Activated CD4-positive, alpha-beta T cell treated with anti-CD3 and anti-CD28 coated beads for 36 hours (primary cell): Measurements from ENCODE around the gene GASK1A. TPM values are rescaled to one million over a fixed set of nuclear protein-coding genes. Genes with fewer than 3 reads are reported as not detected.

Source experiments
- ATAC-seq: fragments of 200-7000 bp; cut with Tn5 transposase; one replicate; pipeline ENCODE4 v1.10.0; 2021; ENCODE audit warnings: mild to moderate bottlenecking, moderate library complexity
- CTCF ChIA-PET: fragments of 350-600 bp; sonication (Branson Sonifier 250); formaldehyde crosslinking; loops from one replicate; lab custom pipeline; 2021; ENCODE audit warnings: antibody characterized with exemption; lab: Charles Lee
- POLR2A ChIA-PET: fragments of 350-600 bp; sonication (Branson Sonifier 250); formaldehyde crosslinking; loops from one replicate; lab custom pipeline; 2021; ENCODE audit warnings: antibody characterized with exemption, inconsistent platforms; lab: Charles Lee
- DNase-seq: peaks from one replicate; pipeline ENCODE4 v3.0.0-alpha.2; 2020
- H3K27ac Mint-ChIP-seq: one replicate; pipeline ENCODE4 v1.8.0; 2021; ENCODE audit warnings: mixed read lengths
- H3K27me3 Mint-ChIP-seq: one replicate; pipeline ENCODE4 v1.8.0; 2021; ENCODE audit warnings: mixed read lengths
- H3K36me3 Mint-ChIP-seq: one replicate; pipeline ENCODE4 v1.8.0; 2021; ENCODE audit warnings: low read depth, mixed read lengths
- H3K4me1 Mint-ChIP-seq: one replicate; pipeline ENCODE4 v1.8.0; 2021; ENCODE audit warnings: mixed read lengths
- H3K4me3 Mint-ChIP-seq: one replicate; pipeline ENCODE4 v1.8.0; 2021; ENCODE audit warnings: mild to moderate bottlenecking, moderate library complexity, mixed read lengths
- H3K9me3 Mint-ChIP-seq: one replicate; pipeline ENCODE4 v1.8.0; 2021; ENCODE audit warnings: low read depth, mixed read lengths
- intact Hi-C, 2 experiments: fragments of 100-400 bp; cut with DNase I in 1 of 2; cut with micrococcal nuclease in 1 of 2; formaldehyde crosslinking; loops; one replicate each; pipeline versions ENCODE4 v1.14.2 to v1.15.1; 2022 to 2024; cut with DNase I, micrococcal nuclease
- total RNA-seq, 2 experiments: library from RNA; stranded (reverse); gene quantifications; one replicate each; pipeline ENCODE4 v1.2.3, GENCODE V29; 2021

GASK1A gene
- total RNA-seq, 2 experiments from 2014 or later = not detected

- no peaks in the 10 kb centered on the region for H3K27me3 Mint-ChIP-seq
- POLR2A ChIA-PET = no interaction called here
- CTCF ChIA-PET = no interaction called here
- DNase-seq (no peak), ATAC-seq (no peak)
- intact Hi-C loops = no loop called here
- H3K4me1 Mint-ChIP-seq = no peaks in the 10 kb centered on the region
- H3K27ac Mint-ChIP-seq = no peak overlapping the region
- no peaks in the 10 kb centered on the region for H3K36me3 Mint-ChIP-seq
- H3K9me3 Mint-ChIP-seq = no peaks in the 10 kb centered on the region
- H3K4me3 Mint-ChIP-seq = no peak overlapping the region
Observed at GRCh38 chr3:43094381-43094780, 115.3 kb downstream of the GASK1A start.

- intact Hi-C loops = no loop called here
- H3K27me3 Mint-ChIP-seq = no peaks in the 10 kb centered on the region
- H3K9me3 Mint-ChIP-seq = no peaks in the 10 kb centered on the region
- H3K4me1 Mint-ChIP-seq = no peaks in the 10 kb centered on the region
- no peak overlapping the region for H3K27ac Mint-ChIP-seq
- H3K36me3 Mint-ChIP-seq = no peaks in the 10 kb centered on the region
- POLR2A ChIA-PET = no interaction called here
- CTCF ChIA-PET = no interaction called here
- no peak for DNase-seq
- H3K4me3 Mint-ChIP-seq = no peak overlapping the region
- ATAC-seq = no peak
Observed at GRCh38 chr3:43094851-43095250, 115.7 kb downstream of the GASK1A start.

- no peaks in the 10 kb centered on the region for H3K36me3 Mint-ChIP-seq
- no peaks in the 10 kb centered on the region for H3K4me1 Mint-ChIP-seq
- no peak overlapping the region for H3K4me3 Mint-ChIP-seq
- no peak overlapping the region for H3K27ac Mint-ChIP-seq
- no peak for DNase-seq
- intact Hi-C loops = no loop called here
- H3K27me3 Mint-ChIP-seq = no peaks in the 10 kb centered on the region
- no peaks in the 10 kb centered on the region for H3K9me3 Mint-ChIP-seq
- POLR2A ChIA-PET = no interaction called here
- ATAC-seq = no peak
- CTCF ChIA-PET = no interaction called here
Observed at GRCh38 chr3:43095370-43095769, 116.3 kb downstream of the GASK1A start.

- Mint-ChIP-seq H3K9me3 (no peaks in the 10 kb centered on the region), H3K27ac (no peak overlapping the region), H3K27me3 (no peaks in the 10 kb centered on the region), H3K4me1 (no peaks in the 10 kb centered on the region), H3K36me3 (no peaks in the 10 kb centered on the region), H3K4me3 (no peak overlapping the region)
- ChIA-PET CTCF (no interaction called here), POLR2A (no interaction called here)
- no peak for DNase-seq
- intact Hi-C loops = no loop called here
- no peak for ATAC-seq
Observed at GRCh38 chr3:43096761-43097160, 117.7 kb downstream of the GASK1A start.

GRCh38 chr3:43097400-43098080, 118.4 kb downstream of the GASK1A start:
- ATAC-seq = no peak
- Mint-ChIP-seq H3K4me3 (no peak overlapping the region), H3K36me3 (no peaks in the 10 kb centered on the region), H3K4me1 (no peaks in the 10 kb centered on the region), H3K27ac (no peak overlapping the region), H3K27me3 (no peaks in the 10 kb centered on the region), H3K9me3 (no peaks in the 10 kb centered on the region)
- POLR2A ChIA-PET = no interaction called here
- intact Hi-C loops = no loop called here
- CTCF ChIA-PET = interaction anchor here (0.6 kb wide), 1 partner anchor 372 kb away, joined by 3 read pairs; no protein-coding TSS in a partner anchor
- DNase-seq = no peak

GRCh38 chr3:43098761-43099160, 119.7 kb downstream of the GASK1A start:
- ChIA-PET CTCF (no interaction called here), POLR2A (no interaction called here)
- no peaks in the 10 kb centered on the region for H3K36me3 Mint-ChIP-seq
- no peak overlapping the region for H3K4me3 Mint-ChIP-seq
- H3K27me3 Mint-ChIP-seq = no peaks in the 10 kb centered on the region
- H3K9me3 Mint-ChIP-seq = no peaks in the 10 kb centered on the region
- DNase-seq (no peak), ATAC-seq (no peak)
- H3K4me1 Mint-ChIP-seq = peaks cover 4% of the 10 kb centered on the region
- H3K27ac Mint-ChIP-seq = no peak overlapping the region
- intact Hi-C loops = no loop called here

- Mint-ChIP-seq H3K36me3 (no peaks in the 10 kb centered on the region), H3K27me3 (no peaks in the 10 kb centered on the region), H3K4me1 (peaks cover 16% of the 10 kb centered on the region), H3K9me3 (no peaks in the 10 kb centered on the region), H3K27ac (no peak overlapping the region), H3K4me3 (no peak overlapping the region)
- ChIA-PET POLR2A (no interaction called here), CTCF (interaction anchor here (0.6 kb wide), 2 partner anchors 313 to 598 kb away, joined by 3 read pairs; no protein-coding TSS in a partner anchor)
- DNase-seq (no peak), ATAC-seq (no peak)
- intact Hi-C loops = no loop called here
Observed at GRCh38 chr3:43102773-43103480, 123.8 kb downstream of the GASK1A start.

- Mint-ChIP-seq H3K27ac (no peak overlapping the region), H3K9me3 (no peaks in the 10 kb centered on the region), H3K4me1 (peaks cover 16% of the 10 kb centered on the region), H3K36me3 (no peaks in the 10 kb centered on the region), H3K27me3 (no peaks in the 10 kb centered on the region), H3K4me3 (no peak overlapping the region)
- intact Hi-C loops = no loop called here
- DNase-seq (no peak), ATAC-seq (no peak)
- POLR2A ChIA-PET = no interaction called here
- CTCF ChIA-PET = interaction anchor here (1.7 kb wide), 1 partner anchor 13 kb away, joined by 4 read pairs; no protein-coding TSS in a partner anchor
Observed at GRCh38 chr3:43104039-43104438, 124.9 kb downstream of the GASK1A start.

- DNase-seq = peak; percentile 52
- intact Hi-C loops = loop anchor here in 1 of 2 experiments (5.0 kb wide), 1 partner anchor 182 kb away; the partner anchor contains the start of gene SNRK
- ChIA-PET CTCF (interaction anchor here (0.6 to 1.7 kb wide), 6 partner anchors 14 to 311 kb away, joined by 3 to 5 read pairs (median 3); no protein-coding TSS in a partner anchor), POLR2A (interaction anchor here (0.5 kb wide), 1 partner anchor 30 kb away, joined by 6 read pairs; no protein-coding TSS in a partner anchor)
- Mint-ChIP-seq H3K9me3 (no peaks in the 10 kb centered on the region), H3K27me3 (no peaks in the 10 kb centered on the region), H3K36me3 (no peaks in the 10 kb centered on the region), H3K4me1 (peaks cover 16% of the 10 kb centered on the region), H3K27ac (no peak overlapping the region), H3K4me3 (peak overlapping the region; percentile 72)
- ATAC-seq = no peak
Observed at GRCh38 chr3:43104660-43105595, 125.8 kb downstream of the GASK1A start.

- DNase-seq (peak; percentile 94), ATAC-seq (peak; percentile 97)
- Mint-ChIP-seq H3K36me3 (no peaks in the 10 kb centered on the region), H3K27me3 (no peaks in the 10 kb centered on the region), H3K4me3 (peak within 1 kb of the TSS; percentile 72), H3K4me1 (peaks cover 16% of the 10 kb centered on the region), H3K27ac (peak within 1 kb of the TSS; percentile 58), H3K9me3 (no peaks in the 10 kb centered on the region)
- CTCF ChIA-PET = interaction anchor here (1.2 kb wide), 2 partner anchors 46 to 144 kb away, joined by 3 to 5 read pairs; no protein-coding TSS in a partner anchor
- intact Hi-C loops = loop anchor here (1.0 to 5.0 kb wide), 6 partner anchors 181 to 1233 kb away; partner anchors contain the start of genes SNRK (in 2 of the 2), ABHD5 (in 1 of the 2), HIGD1A (in 1 of the 2) and NKTR (in 1 of the 2)
- POLR2A ChIA-PET = no interaction called here
Observed at GRCh38 chr3:43105596-43106292, 126.6 kb downstream of the GASK1A start, which contains the start of gene POMGNT2. TSS of gene POMGNT2 (minus strand) at chr3:43106079. CDS start at chr3:43081431, 24,648 bp downstream.
